BLaER1 treated with 17β-estradiol and CSF1 and Interleukin-3, amounts not matched to agents 10 nM and 100 nM (cell line): Measurements from ENCODE around the gene TRPT1.

Source experiments
- H3K27ac ChIP-seq, 11 experiments: shearing (Covaris generic); formaldehyde crosslinking; 2 replicates each; pipeline ENCODE4 v1.8.1; 2022
- H3K27me3 ChIP-seq, 11 experiments: shearing (Covaris generic); formaldehyde crosslinking; 2 replicates each; pipeline ENCODE4 v1.8.1; 2022
- H3K36me3 ChIP-seq, 11 experiments: shearing (Covaris generic); formaldehyde crosslinking; 2 replicates each; pipeline ENCODE4 v1.8.1; 2022
- H3K4me1 ChIP-seq, 10 experiments: shearing (Covaris generic); formaldehyde crosslinking; 2 replicates each; pipeline ENCODE4 v1.8.1; 2022
- H3K4me2 ChIP-seq, 11 experiments: shearing (Covaris generic); formaldehyde crosslinking; 2 replicates each; pipeline ENCODE4 v1.8.1; 2022
- H3K4me3 ChIP-seq, 10 experiments: shearing (Covaris generic); formaldehyde crosslinking; 2 replicates each; pipeline ENCODE4 v1.8.1; 2022
- H3K9ac ChIP-seq, 11 experiments: shearing (Covaris generic); formaldehyde crosslinking; 2 replicates each; pipeline ENCODE4 v1.8.1; 2022
- H3K9me3 ChIP-seq, 11 experiments: shearing (Covaris generic); formaldehyde crosslinking; replicated peaks in 1 of 11; 2 replicates each; pipeline ENCODE4 v1.8.1; 2022
- H4K20me1 ChIP-seq, 11 experiments: shearing (Covaris generic); formaldehyde crosslinking; 2 replicates each; pipeline ENCODE4 v1.8.1; 2022
- Cebpa-rat ChIP-seq, 11 experiments: shearing (Covaris generic); IDR thresholded peaks; 2 replicates each; pipeline ENCODE4 v1.8.1; 2022

The TRPT1 gene

DNA sequence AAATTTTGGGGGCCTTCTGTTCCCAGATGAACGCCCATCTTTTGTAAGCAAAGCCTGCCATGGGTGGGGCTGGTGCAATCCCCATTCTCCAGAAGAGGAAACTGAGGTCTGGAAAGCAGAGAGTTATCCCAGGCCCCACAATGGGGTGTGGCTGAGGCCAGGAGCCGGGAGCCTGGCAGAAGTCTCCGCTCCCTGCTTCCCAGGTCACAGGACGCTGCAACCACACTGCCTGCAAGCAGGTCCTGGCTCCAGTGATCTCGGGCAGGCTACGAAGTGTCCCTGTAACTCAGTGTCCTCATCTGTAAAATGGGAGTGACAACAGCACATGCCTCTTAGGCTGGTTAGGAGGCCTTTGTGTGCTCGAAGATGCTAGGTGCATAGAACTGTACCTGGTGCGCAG, 27.1 kb upstream of the TRPT1 start:
- peaks cover 36 to 46% (median 39%) of the 10 kb centered on the region in 11 experiments for H3K36me3 ChIP-seq
- peak overlapping the region; percentile 71 to 96 (median 90); a peak in 19 of 20 replicates for H3K4me3 ChIP-seq
- H3K4me1 ChIP-seq: peaks cover 40 to 60% (median 56%) of the 10 kb centered on the region in 10 experiments
- no peaks in the 10 kb centered on the region for H3K27me3 ChIP-seq
- H3K4me2 ChIP-seq: peak overlapping the region; percentile 92 to 100 (median 99)
- H3K9ac ChIP-seq: peak overlapping the region; percentile 27 to 95 (median 84); a peak in 18 of 22 replicates
- peak overlapping the region in 5 of 11 experiments; percentile 15 to 95 (median 71); a peak in 7 of 22 replicates for H3K27ac ChIP-seq
- H3K9me3 ChIP-seq: no peaks in the 10 kb centered on the region
- no peak for TF ChIP-seq Cebpa-rat (IDR thresholded peaks at IDR 0.05)
- peaks cover 17 to 53% (median 28%) of the 10 kb centered on the region in 11 experiments; a peak in 19 of 22 replicates for H4K20me1 ChIP-seq

DNA sequence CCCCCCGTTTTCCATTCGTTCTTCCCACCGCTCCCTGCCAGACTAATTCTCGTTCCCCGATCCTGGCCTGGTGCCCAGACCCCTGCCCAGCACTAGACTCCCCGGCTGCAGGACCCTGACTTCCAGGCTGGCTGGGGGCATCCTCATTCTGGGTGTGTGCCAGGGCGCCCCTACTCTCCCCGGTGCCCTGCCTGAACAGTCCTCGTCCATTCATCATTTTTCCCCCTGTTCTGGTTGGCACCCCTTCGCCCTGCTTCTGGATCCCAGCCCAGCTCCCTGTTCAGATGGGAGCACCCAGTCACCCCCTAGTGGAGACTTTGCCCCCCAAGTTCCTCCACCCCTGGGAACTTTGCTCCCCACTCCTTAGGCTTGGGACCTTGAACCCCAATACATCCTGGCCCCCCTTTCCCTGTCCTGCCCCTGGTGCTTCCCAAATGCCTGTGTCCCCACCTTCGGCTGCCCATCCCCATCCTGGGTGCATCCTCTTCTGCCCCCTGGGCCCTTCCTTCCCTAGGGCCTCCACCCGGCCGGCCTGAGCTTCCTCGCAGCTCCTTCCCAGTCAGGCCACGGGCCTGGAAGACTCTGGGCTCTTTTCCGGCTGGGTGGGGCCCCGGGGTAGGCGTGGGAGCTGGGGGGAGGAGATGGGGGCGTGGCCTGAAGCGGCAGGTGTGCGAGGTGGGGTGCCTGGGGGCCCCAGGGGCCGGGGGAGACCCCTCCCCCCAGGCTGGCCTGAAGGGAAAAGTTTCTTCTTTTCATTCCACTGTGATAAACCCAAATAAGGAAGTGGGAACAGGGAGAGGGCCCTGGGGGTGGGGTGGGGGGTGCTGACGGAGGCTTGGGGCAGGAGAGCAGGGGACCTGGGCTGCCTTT, 26.3 kb upstream of the TRPT1 start:
- Histone ChIP-seq H3K4me3 (peak overlapping the region; percentile 71 to 96 (median 90)), H4K20me1 (peaks cover 17 to 47% (median 28%) of the 10 kb centered on the region in 11 experiments; a peak in 19 of 22 replicates), H3K27me3 (no peaks in the 10 kb centered on the region), H3K27ac (peak overlapping the region; percentile 23 to 95 (median 71); a peak in 21 of 22 replicates), H3K9me3 (no peaks in the 10 kb centered on the region), H3K4me2 (peak overlapping the region; percentile 92 to 100 (median 99)), H3K9ac (peak overlapping the region; percentile 75 to 95 (median 85)), H3K4me1 (peaks cover 46 to 69% (median 64%) of the 10 kb centered on the region in 10 experiments), H3K36me3 (peaks cover 30 to 38% (median 32%) of the 10 kb centered on the region in 11 experiments)
- no peak for TF ChIP-seq Cebpa-rat (IDR thresholded peaks at IDR 0.05)

DNA sequence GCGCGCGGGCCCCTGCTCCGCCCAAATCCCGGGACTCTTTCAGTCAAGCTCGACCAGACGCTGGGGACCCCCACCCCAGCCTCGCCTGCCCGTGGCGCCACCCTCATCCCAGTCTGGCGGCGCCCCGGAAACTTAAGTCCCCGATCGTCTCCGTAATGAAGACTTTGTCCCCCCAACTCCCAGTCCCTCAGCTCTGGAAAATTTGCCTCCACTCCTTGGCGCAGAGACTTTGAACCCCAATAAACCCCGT, 25.7 kb upstream of the TRPT1 start:
- Histone ChIP-seq H3K36me3 (peaks cover 24 to 32% (median 26%) of the 10 kb centered on the region in 11 experiments), H3K4me3 (peak overlapping the region; percentile 71 to 96 (median 90)), H3K27ac (peak overlapping the region; percentile 23 to 95 (median 71); a peak in 21 of 22 replicates), H3K9ac (peak overlapping the region; percentile 75 to 95 (median 85)), H3K4me2 (peak overlapping the region; percentile 92 to 100 (median 99)), H3K9me3 (no peaks in the 10 kb centered on the region), H4K20me1 (peaks cover 17 to 42% (median 28%) of the 10 kb centered on the region in 11 experiments; a peak in 19 of 22 replicates), H3K27me3 (no peaks in the 10 kb centered on the region), H3K4me1 (peaks cover 46 to 72% (median 68%) of the 10 kb centered on the region in 10 experiments)
- no peak for TF ChIP-seq Cebpa-rat (IDR thresholded peaks at IDR 0.05)

DNA sequence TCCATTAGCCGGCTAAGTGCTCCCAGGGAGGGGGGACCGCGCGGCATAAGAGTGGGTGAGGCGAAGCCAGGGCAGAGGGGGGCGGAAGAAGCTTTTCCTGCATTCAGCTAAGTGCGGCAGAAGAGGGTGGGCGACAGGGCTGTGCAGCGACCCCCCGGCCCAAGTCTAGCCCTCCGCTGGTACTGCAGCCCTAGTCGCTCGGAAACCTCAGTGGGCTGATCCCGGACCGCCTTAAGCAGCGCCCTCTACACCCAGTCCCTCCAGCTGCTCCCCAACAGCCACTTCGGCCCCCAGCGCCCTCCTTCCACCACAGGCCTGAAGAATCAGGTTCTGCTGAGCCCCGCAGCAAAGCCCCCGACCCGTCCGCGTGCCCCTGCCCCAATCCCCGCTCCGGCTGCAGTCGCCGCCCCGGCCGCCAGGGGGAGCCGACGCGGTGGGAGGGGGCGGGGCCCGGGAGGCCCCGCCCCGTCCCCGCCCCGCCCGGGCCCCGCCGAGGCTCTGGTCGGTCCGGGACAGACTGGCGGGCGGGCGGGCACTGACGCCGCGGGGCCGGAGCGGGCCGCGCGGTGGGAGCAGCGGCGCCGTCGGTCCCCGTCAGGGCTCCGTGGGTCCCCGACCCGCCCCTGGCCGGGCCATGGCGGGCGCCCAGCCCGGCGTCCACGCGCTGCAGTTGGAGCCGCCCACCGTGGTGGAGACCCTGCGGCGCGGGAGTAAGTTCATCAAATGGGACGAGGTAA, 25.2 kb upstream of the TRPT1 start, which contains the start of gene PLCB3:
Gene PLCB3 (plus strand): TSS at position 515 of the 737 bp plus-strand sequence. CDS start 120 bp downstream, at position 635.
- H3K4me2 ChIP-seq: peak within 1 kb of the TSS; percentile 92 to 100 (median 99)
- H3K4me3 ChIP-seq: peak within 1 kb of the TSS; percentile 71 to 96 (median 90)
- H3K27ac ChIP-seq: peak within 1 kb of the TSS; percentile 23 to 95 (median 71); a peak in 21 of 22 replicates
- peaks cover 19 to 27% (median 21%) of the 10 kb centered on the region in 11 experiments for H3K36me3 ChIP-seq
- H3K9me3 ChIP-seq: no peaks in the 10 kb centered on the region
- H3K27me3 ChIP-seq: no peaks in the 10 kb centered on the region
- peaks cover 17 to 38% (median 25%) of the 10 kb centered on the region in 11 experiments; a peak in 19 of 22 replicates for H4K20me1 ChIP-seq
- H3K4me1 ChIP-seq: peaks cover 46 to 72% (median 68%) of the 10 kb centered on the region in 10 experiments
- H3K9ac ChIP-seq: peak within 1 kb of the TSS; percentile 75 to 95 (median 85)
- no peak for TF ChIP-seq Cebpa-rat (IDR thresholded peaks at IDR 0.05)

DNA sequence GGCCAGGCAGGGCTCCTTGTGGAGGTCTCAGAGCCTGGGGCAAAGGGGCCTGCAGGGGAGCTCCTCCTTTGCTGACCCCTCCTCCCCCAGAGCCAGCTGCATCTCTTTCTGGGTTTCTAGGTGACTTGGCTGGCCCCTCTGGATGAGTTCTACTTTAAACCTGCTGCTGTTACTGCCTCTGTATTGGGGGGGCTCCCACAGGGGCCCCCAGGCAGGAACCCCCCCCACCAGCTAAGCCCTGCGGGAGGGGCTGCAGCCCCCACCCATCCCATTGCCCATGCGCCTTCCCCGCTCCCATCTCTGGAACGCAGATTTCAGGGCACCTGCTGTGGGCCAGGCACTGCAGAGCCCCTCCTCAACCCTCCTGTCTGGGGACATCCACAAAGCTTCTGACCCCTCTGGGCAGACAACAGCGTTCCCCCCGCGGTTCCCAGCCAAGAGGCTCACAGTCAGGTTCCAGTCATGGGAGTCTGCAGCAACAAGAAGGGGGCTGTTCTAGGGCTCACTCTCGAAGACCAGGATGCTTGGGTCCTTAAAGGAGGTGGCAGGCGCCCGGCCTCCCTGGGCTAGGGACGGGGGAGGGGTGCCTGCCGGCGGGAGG, 24.5 kb upstream of the TRPT1 start:
- Histone ChIP-seq H3K9ac (peak overlapping the region; percentile 75 to 95 (median 85)), H3K4me1 (peaks cover 46 to 72% (median 68%) of the 10 kb centered on the region in 10 experiments), H3K27me3 (no peaks in the 10 kb centered on the region), H3K27ac (peak overlapping the region in 8 of 11 experiments; percentile 42 to 95 (median 73); a peak in 13 of 22 replicates), H3K4me3 (peak overlapping the region; percentile 71 to 96 (median 90)), H3K4me2 (peak overlapping the region; percentile 92 to 100 (median 99)), H4K20me1 (peaks cover 21 to 40% (median 27%) of the 10 kb centered on the region in 11 experiments; a peak in 21 of 22 replicates), H3K9me3 (no peaks in the 10 kb centered on the region), H3K36me3 (peaks cover 13 to 21% (median 15%) of the 10 kb centered on the region in 11 experiments)
- TF ChIP-seq Cebpa-rat (IDR thresholded peaks at IDR 0.05): no peak

DNA sequence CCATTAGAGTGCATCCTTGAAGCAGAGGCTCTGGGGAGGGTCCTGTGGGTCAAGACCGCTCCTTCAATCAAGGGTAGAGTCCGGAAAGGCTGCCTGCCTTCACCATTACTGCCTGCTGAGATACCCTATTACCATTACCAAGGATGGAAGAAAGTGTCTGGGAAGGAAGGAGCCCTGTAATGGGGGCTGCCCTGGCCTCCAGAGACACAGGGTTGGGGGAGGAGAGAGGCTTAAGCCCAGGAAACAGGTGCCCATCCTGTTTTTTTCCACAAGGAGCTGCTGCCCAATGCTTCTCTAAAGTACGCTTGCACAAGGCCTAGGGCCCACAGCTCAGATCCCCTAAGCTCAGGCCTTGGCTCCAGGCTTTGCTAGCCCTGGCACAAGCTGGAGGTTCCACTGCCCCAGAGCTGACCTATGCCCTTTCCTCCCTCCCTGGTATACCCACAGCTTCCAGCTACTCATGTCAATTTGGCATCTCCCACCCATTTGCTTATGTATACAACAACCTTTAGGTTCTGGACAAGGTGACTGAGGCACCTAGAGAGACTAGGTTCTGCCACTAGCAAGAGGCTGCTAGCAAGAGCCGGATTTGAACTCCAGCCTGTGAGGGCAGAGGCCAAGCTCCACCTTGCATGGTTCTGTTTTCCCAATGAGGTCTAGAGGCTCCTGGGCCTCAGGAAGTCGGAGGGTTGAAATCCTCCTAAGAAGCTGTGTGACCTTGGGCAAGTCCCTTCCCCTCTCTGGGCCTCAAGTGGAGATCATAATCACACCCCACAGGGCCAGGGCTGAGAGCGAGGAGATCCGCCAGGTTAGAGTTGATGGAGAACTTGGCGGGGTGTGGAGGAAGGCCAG, 23.8 kb upstream of the TRPT1 start:
- Histone ChIP-seq H3K9ac (peak overlapping the region in 9 of 11 experiments; percentile 4 to 95 (median 84); a peak in 14 of 22 replicates), H3K4me1 (peaks cover 51 to 78% (median 73%) of the 10 kb centered on the region in 10 experiments), H3K4me2 (peak overlapping the region; percentile 92 to 100 (median 99)), H3K27ac (peak overlapping the region in 7 of 11 experiments; percentile 6 to 95 (median 71); a peak in 12 of 22 replicates), H3K4me3 (peak overlapping the region in 2 of 10 experiments; percentile 8 to 95; a peak in 3 of 20 replicates), H3K36me3 (peaks cover 6 to 15% (median 11%) of the 10 kb centered on the region in 11 experiments; a peak in 21 of 22 replicates), H4K20me1 (peaks cover 20 to 44% (median 31%) of the 10 kb centered on the region in 11 experiments; a peak in 21 of 22 replicates), H3K27me3 (no peaks in the 10 kb centered on the region), H3K9me3 (no peaks in the 10 kb centered on the region)
- TF ChIP-seq Cebpa-rat (IDR thresholded peaks at IDR 0.05): no peak

DNA sequence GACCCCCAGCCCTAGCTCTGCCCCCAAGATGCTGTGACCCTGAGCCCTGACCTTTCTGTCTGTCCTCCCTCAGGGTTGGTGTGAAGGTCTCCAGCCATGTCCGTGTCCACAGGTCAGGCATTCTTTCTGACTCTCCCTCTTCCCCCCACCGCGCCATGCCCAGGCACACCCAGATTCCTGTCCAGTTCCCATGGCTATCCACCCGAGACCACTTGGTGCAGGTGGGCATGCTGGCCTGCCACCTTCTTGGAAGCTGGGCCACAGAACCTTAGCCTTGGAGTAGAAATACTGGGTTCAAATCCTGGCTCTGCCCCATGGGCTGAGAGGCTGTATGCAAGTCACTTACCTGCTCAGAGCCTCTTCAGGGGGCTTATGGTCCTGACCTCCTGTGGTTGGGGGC, 23.1 kb upstream of the TRPT1 start:
- peak overlapping the region; percentile 92 to 100 (median 99); a peak in 20 of 22 replicates for H3K4me2 ChIP-seq
- peaks cover 53 to 82% (median 77%) of the 10 kb centered on the region in 10 experiments for H3K4me1 ChIP-seq
- no peaks in the 10 kb centered on the region for H3K9me3 ChIP-seq
- peak overlapping the region in 1 of 10 experiments; percentile 8; a peak in 1 of 20 replicates for H3K4me3 ChIP-seq
- peaks cover 4 to 15% (median 12%) of the 10 kb centered on the region in 11 experiments; a peak in 21 of 22 replicates for H3K36me3 ChIP-seq
- H3K27me3 ChIP-seq: no peaks in the 10 kb centered on the region
- peak overlapping the region in 6 of 11 experiments; percentile 28 to 95 (median 70); a peak in 10 of 22 replicates for H3K27ac ChIP-seq
- peaks cover 13 to 44% (median 32%) of the 10 kb centered on the region in 11 experiments; a peak in 21 of 22 replicates for H4K20me1 ChIP-seq
- TF ChIP-seq Cebpa-rat (IDR thresholded peaks at IDR 0.05): no peak
- peak overlapping the region in 8 of 11 experiments; percentile 4 to 95 (median 84); a peak in 11 of 22 replicates for H3K9ac ChIP-seq
